Right lobe of liver (tissue), 6 donors: ENCODE results near the gene ERGIC1. TPM values are rescaled to one million over a fixed set of nuclear protein-coding genes. Genes with fewer than 3 reads are reported as not detected.

Experiments used
- ATAC-seq, 4 donors: fragments of 200-7000 bp; cut with Tn5 transposase; one replicate each; pipeline ENCODE4 v1.9.1; 2020; ENCODE audit warnings: mild to moderate bottlenecking in 4 of 4, moderate library complexity in 4 of 4
- DNase-seq, 3 donors: peaks; one replicate each; pipeline ENCODE4 v3.0.0-alpha.2; 2020
- H3K27ac ChIP-seq, 3 donors: fragments of 200-600 bp; one replicate each; pipeline ENCODE4 v1.8.0; 2022
- H3K27me3 ChIP-seq, 2 donors: fragments of 200-600 bp; one replicate each; pipeline ENCODE4 v1.8.0; 2022
- H3K36me3 ChIP-seq, 4 donors: fragments of 200-600 bp; sonication (generic) in 1 of 4; one replicate each; pipeline versions ENCODE4 v1.5.1 to v1.8.0; 2017 to 2022; ENCODE audit warnings: control low read depth in 1 of 4
- H3K4me1 ChIP-seq, 4 donors: fragments of 200-600 bp; sonication (generic) in 1 of 4; one replicate each; pipeline versions ENCODE4 v1.5.1 to v1.8.0; 2017 to 2022; ENCODE audit warnings: control low read depth in 1 of 4
- H3K4me3 ChIP-seq, 3 donors: fragments of 200-600 bp; one replicate each; pipeline ENCODE4 v1.8.0; 2022
- H3K9me3 ChIP-seq, 4 donors: fragments of 200-600 bp; sonication (generic) in 1 of 4; one replicate each; pipeline versions ENCODE4 v1.5.1 to v1.8.0; 2017 to 2022; ENCODE audit warnings: control low read depth in 1 of 4
- CTCF ChIP-seq, 4 donors: fragments of 200-600 bp in 3 of 4; fragments of 450-650 bp in 1 of 4; IDR thresholded peaks; one replicate each; pipeline versions ENCODE4 v1.5.1 to v1.8.0; 2016 to 2022; ENCODE audit warnings: antibody characterized with exemption in 4 of 4, mild to moderate bottlenecking in 2 of 4
- POLR2A ChIP-seq: fragments of 450-650 bp; IDR thresholded peaks from one replicate; pipeline ENCODE4 v1.6.1; 2017; ENCODE audit warnings: antibody characterized with exemption, mild to moderate bottlenecking
- WGBS: methylation state at CpG from one replicate; pipeline ENCODE4 v1.1.6; 2018; ENCODE audit warnings: low coverage, low lambda C conversion rate; ENCODE audit not compliant: insufficient coverage; ENCODE audit errors: missing lambda C conversion rate; 5-methylcytosine and 5-hydroxymethylcytosine counted together
- intact Hi-C, 2 donors: fragments of 100-400 bp; cut with DNase I; formaldehyde crosslinking; loops; one replicate each; pipeline versions ENCODE4 v1.11.2 to v1.14.1; 2022
- total RNA-seq, 6 experiments: library from RNA; depleted of rRNA in 2 of 6; stranded (reverse); fragments of >200 nt in 2 of 6; fragmentation: NEBNext Ultra II Directional in 3 of 6; extraction: Animal tissue kit (Norgen Biotek cat#: 25700) in 3 of 6; gene quantifications; one replicate each; pipeline versions ENCODE4 v1.1.0 to v1.2.4, GENCODE V29; 2016 to 2023
- donor health status: DM: no; HTN: yes; CAD: no.
- donor health status: DM: no; HTN: no; CAD: no.
- donor health status: DM: no; HTN: no; CAD: no.
- donor health status: DM: no; HTN: yes; CAD: no.
- donor health status: DM: no; HTN: yes; CAD: no.

ERGIC1 gene
- total RNA-seq, 6 experiments from 2014 or later: 103 to 264 (median 154) TPM

GRCh38 chr5:172901012-172901780 lies 67.1 kb downstream of the ERGIC1 start:
- Histone ChIP-seq H3K36me3 (peaks cover 0 to 2% (median 0%) of the 10 kb centered on the region in 4 donors), H3K4me1 (peaks cover 5 to 91% (median 49%) of the 10 kb centered on the region in 4 donors), H3K4me3 (no peak overlapping the region), H3K27me3 (no peaks in the 10 kb centered on the region), H3K27ac (peak overlapping the region; percentile 81 to 97 (median 95)), H3K9me3 (no peaks in the 10 kb centered on the region)
- intact Hi-C loops: loop anchor here (5.0 to 10.0 kb wide), 2 partner anchors 44 to 46 kb away; no protein-coding TSS in a partner anchor
- TF ChIP-seq CTCF (IDR thresholded peaks at IDR 0.05) (no peak), POLR2A (no peak)
- ATAC-seq (peak; percentile 5 to 44 (median 24)), DNase-seq (peak in 2 of 3 donors; percentile 63 to 76)
- WGBS: 33% methylated on average over 10 of the region's 10 CpGs

GRCh38 chr5:172901788-172902496 lies 67.9 kb downstream of the ERGIC1 start:
- TF ChIP-seq CTCF (IDR thresholded peaks at IDR 0.05): no peak
- no peak for TF ChIP-seq POLR2A
- no peak for DNase-seq
- peaks cover 5 to 84% (median 45%) of the 10 kb centered on the region in 4 donors for H3K4me1 ChIP-seq
- H3K4me3 ChIP-seq: no peak overlapping the region
- WGBS: 90% methylated on average over 2 of the region's 9 CpGs
- no peaks in the 10 kb centered on the region for H3K27me3 ChIP-seq
- intact Hi-C loops: loop anchor here (5.0 to 10.0 kb wide), 2 partner anchors 45 to 47 kb away; no protein-coding TSS in a partner anchor
- ATAC-seq: no peak
- no peaks in the 10 kb centered on the region for H3K9me3 ChIP-seq
- H3K36me3 ChIP-seq: peaks cover 0 to 2% (median 0%) of the 10 kb centered on the region in 4 donors
- H3K27ac ChIP-seq: peak overlapping the region; percentile 81 to 97 (median 95)

GRCh38 chr5:172902497-172903472 lies 68.7 kb downstream of the ERGIC1 start:
- ATAC-seq: peak; percentile 60 to 75 (median 64)
- peaks cover 0 to 2% (median 0%) of the 10 kb centered on the region in 4 donors for H3K36me3 ChIP-seq
- TF ChIP-seq POLR2A (no peak), CTCF (IDR thresholded peaks at IDR 0.05) (peak; percentile 29 to 55 (median 44))
- H3K4me3 ChIP-seq: no peak overlapping the region
- peak overlapping the region; percentile 86 to 97 (median 95) for H3K27ac ChIP-seq
- no peaks in the 10 kb centered on the region for H3K9me3 ChIP-seq
- peaks cover 5 to 76% (median 41%) of the 10 kb centered on the region in 4 donors for H3K4me1 ChIP-seq
- intact Hi-C loops: loop anchor here (5.0 to 10.0 kb wide), 2 partner anchors 45 to 48 kb away; no protein-coding TSS in a partner anchor
- no peaks in the 10 kb centered on the region for H3K27me3 ChIP-seq
- DNase-seq: peak; percentile 85 to 89 (median 86)
- WGBS: 26% methylated on average over 15 of the region's 25 CpGs

- peaks cover 5 to 66% (median 38%) of the 10 kb centered on the region in 4 donors for H3K4me1 ChIP-seq
- WGBS: 22% methylated on average over 4 of the region's 4 CpGs
- peak overlapping the region; percentile 86 to 97 (median 95) for H3K27ac ChIP-seq
- ATAC-seq: peak; percentile 7 to 25 (median 20)
- no peak overlapping the region for H3K4me3 ChIP-seq
- peaks cover 0 to 2% (median 0%) of the 10 kb centered on the region in 4 donors for H3K36me3 ChIP-seq
- intact Hi-C loops: loop anchor here (5.0 to 10.0 kb wide), 2 partner anchors 46 to 49 kb away; no protein-coding TSS in a partner anchor
- peak in 2 of 3 donors; percentile 71 to 73 for DNase-seq
- no peaks in the 10 kb centered on the region for H3K27me3 ChIP-seq
- TF ChIP-seq POLR2A (no peak), CTCF (IDR thresholded peaks at IDR 0.05) (no peak)
- no peaks in the 10 kb centered on the region for H3K9me3 ChIP-seq
These were observed 69.7 kb downstream of the ERGIC1 start for GRCh38 chr5:172903790-172904189.
